ENCODE data around the gene TRDMT1.

The TRDMT1 gene

DNA sequence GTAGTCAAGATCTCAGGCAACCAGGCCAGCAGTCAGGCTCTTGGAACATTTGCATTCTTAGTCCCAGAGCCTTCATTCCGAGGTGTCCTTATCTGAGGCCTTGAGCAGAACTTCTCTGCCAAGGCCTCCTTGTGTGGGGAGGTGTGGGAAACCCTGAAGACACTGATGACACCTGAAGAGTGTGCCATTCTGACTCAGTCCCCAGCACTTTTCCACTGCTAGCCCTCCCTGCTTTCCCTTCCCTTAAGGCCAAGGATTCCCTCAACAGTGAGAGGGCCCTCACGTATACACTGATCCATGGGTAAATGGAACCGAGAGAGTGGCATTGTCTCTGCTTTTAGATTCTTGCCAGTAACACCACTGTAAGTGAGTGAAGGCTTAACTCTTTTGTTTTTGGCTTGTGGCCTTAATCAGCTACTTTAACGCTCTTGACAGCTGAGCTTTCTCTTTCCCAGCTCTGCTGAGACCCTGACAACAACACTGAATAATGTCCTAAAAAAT is 30.3 kb downstream of the TRDMT1 start:
- no peak for DNase-seq

DNA sequence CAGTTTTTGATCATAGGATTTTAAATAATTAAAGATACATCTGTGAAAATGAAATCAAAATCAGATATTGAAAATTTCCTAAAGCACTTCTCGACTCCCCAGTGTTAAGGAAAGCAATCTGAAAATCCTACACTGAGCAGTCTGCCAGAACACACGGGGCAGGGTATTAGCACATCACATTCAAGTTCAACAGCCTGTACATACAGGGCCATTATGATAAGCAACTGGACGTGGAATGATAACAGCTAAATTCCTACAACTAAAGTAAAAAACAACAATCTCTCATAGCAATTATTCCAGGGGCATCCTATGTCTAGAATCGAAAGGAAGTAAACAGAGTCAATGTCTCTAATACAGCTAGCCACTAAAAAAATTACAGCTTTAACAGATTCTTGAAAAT is 31.7 kb downstream of the TRDMT1 start:
- DNase-seq, result no peak

- DNase-seq, result no peak
These were observed 34.8 kb downstream of the TRDMT1 start for GRCh38 chr10:17166699-17167098.

DNA sequence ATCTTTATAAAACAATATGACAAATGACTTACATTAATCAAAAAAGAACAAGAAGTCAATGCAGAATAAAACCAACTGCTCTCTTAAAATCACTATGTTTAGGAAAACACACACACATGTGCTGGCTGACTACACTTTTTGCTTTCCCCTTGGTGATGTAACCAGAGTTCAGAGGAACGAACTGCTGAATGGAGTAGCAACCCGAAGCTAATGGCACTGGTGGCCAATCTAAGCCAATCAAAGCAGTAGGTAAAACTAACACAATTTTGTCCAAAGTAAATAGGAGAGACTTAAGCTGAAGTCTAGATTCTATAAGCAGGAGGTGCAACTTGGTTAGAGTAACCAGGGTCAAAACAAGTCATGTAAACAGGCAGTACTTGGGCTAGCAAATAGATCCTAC is 38.6 kb downstream of the TRDMT1 start:
- no peak for DNase-seq

GRCh38 chr10:17161775-17162174 is 39.7 kb downstream of the TRDMT1 start:
- no peak for DNase-seq

GRCh38 chr10:17157024-17157423 is 44.4 kb downstream of the TRDMT1 start:
- no peak for DNase-seq

- DNase-seq, result no peak
These were observed 45.6 kb downstream of the TRDMT1 start for GRCh38 chr10:17155826-17156225.

DNA sequence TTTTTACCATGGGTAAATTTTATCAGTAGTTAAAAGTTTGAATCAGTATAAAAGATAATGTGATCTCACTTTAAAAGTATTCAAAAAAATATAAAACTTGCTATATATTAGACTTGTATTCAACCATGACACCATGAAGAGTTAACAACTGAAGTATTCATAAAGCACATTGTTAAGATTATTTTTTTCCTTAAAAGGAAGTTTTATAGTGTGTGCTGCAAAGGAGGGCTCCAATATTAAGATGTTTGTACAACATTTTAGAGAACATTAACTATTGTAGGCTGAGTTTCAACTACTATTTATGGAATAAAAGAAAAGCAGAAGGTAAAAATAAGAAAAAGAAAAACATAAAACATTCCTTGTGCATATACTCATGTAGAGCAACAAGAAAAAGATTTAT is 47.4 kb downstream of the TRDMT1 start:
- DNase-seq, result no peak

DNA sequence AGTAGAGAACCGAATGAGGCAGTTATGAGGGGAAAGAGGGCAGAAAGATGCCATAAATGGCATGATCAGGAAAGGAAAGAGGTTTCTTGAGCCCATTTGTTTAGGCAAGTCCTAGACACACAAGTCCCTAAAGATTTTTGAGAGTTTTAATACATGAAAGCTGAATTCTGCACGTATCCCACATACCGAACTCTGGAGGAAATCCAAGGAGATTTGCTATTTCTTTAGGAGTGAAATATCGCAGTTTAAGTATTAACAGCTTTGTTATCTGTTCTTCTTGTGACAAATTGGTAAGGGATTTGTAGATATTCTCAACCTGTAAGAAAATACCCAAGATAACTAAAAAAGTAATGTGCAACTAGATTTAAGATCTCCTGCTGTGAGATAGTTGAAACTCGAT is 48.2 kb downstream of the TRDMT1 start:
- DNase-seq, result no peak

DNA sequence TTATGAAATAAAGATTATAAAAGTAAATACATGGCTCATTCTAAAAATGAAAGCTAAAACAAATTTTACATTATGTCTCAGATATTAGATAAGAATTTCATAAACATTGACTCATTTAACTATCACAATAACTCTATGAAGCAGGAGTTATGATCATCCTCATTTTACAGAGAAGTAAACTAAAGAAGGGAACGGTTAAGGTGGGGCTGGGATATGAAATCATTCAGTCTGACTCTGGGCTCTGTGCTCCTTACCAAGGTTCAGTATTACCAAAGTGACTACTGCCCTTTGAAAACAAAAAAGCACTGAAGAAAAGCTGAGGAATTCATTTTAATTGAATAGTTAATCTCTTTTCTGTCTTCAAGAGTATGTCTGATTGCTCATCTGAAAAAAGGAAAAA is 49.8 kb downstream of the TRDMT1 start:
- DNase-seq, result no peak

- DNase-seq, result no peak
These were observed 53.5 kb downstream of the TRDMT1 start for GRCh38 chr10:17147884-17148489.

- no peak for DNase-seq
These were observed 54.6 kb downstream of the TRDMT1 start for GRCh38 chr10:17146892-17147291.

- DNase-seq, result no peak
These were observed 56.2 kb downstream of the TRDMT1 start for GRCh38 chr10:17145239-17145638.

DNA sequence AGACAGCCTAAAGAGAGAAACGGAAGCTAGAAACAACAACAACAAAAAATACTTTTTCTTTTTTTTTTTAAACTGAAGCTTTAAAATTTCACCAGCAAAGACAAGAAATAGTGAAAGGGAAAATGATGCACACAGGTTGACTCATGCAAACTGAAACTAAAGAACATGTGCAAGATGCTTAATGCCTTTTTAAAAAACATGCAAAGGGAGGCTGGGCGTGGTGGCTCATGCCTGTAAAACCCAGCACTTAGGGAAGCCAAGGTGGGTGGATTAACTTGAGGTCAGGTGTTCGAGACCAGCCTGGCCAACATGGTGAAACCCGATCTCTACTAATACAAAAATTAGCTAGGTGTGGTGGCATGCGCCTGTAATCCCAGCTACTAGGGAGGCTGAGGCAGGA is 56.7 kb downstream of the TRDMT1 start:
- no peak for DNase-seq

DNA sequence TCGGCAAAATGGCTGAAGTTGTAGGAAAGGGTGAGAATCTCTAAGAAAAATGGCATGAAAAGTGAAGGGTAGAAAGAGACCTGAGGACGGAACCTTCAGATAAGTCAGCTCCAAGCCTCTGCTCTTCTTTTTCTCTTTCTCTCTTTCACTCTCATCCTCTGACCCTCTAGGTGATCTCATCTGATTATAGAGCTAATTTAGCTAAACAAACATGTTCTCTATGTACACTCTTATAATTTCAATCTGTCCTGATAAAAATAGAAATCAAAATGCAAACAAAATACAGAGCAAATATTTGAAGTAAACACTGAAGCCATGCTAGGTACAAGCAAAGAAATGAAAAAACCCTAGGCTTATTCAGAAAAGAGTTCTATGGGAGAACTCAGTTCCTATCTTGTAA is 57.4 kb downstream of the TRDMT1 start:
- no peak for DNase-seq

GRCh38 chr10:17143055-17143690 is 58.3 kb downstream of the TRDMT1 start:
- no peak for DNase-seq

DNA sequence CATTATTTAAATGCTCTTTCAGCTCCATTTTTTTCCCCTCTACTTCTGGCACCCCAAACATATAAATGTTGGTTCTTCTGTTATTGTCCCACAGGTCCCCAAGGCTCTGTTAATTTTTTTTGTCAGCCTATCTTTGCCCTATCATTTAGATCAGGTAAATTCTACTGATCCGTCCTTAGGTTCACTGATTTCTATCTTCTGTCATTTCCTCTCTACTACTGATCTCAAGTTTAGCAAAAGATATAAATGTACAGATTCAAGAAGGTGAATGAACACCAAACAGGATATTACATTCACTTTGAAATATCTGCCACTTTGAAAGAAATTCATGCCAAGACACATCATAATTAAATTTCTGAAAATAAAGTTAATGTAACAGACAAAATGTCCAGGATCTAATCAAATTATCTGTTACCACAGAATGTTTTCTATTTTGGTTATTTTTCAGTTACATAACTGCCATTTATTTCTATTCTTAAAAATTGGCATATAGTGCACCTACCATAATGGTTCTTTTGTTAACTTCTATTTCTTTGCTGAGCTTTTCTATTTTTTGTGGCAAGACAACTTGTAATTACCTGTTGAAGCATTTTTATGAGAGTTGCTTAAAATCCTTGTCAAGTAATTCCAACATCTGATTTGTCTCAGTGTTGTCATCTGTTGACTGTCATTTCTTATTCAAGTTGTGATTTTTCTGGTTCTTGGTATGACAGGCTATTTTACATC is 59.8 kb downstream of the TRDMT1 start:
- no peak for DNase-seq

DNA sequence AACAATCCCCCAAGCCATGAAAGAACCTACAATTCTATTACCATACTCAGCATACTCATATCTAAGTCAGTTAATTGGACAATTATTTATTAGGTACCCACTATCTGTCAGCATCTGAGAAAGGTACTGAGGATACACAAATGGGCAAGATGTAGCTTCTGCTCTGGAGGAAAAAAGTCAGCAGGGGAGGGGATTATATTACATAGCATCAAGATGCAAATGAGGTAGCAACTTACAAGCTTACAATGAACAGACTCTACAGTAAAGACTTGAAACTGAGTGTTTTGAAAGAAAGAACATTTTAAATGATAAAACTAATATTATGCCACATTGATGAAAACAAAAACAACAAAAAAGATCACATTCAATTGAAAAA is 61.1 kb downstream of the TRDMT1 start:
- DNase-seq, result no peak

DNA sequence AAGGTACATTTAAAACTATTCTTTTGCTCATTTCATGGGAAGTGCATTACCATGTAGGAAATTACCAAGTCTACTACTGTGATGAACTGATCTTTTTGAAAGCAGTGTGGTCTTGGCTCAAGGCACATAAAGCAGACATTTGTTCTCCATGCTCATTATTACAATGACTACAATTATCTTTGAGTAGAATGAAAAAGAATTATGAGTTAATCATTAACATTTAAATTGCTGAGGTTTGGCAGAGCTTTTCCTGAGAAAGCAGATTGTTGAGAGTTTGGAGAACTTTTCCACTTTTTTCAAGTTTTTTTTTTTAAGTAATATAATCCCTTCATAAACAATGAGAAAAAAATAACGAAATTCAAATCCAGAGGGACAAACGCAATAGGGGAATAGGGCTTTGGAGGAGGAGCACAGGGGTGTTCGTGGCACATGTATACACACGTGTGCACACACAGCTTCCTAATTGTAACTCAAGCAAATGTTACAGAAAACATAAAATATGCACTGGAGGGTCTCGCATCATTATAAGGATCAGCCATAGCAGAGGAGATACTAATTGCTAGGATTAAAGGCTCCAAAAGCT is 62.9 kb downstream of the TRDMT1 start:
- DNase-seq, result no peak

DNA sequence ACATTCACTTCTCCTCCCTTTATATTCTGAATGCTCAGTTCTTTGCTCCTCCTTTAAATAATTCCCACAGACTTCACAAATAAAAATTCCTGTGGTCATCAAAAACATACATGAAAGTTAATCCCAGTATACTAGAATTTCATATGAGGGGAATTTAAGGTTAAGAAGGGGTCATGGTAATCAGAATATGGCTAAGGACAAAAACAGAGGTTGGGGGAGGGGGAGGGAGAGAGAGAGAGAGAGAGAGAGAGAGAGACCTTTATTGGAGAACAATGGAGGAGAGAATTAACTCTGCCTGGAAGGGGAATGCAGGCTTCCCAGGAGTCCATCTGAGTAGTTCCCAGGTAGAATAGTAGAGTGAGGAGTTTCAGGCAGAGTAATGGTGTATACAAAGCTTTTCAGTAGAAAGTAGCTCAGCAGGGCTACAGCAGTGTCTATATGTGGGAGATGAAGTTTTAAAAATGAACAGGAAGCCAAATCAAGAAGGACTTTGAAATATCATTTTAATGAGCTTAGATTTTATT is 66.7 kb downstream of the TRDMT1 start:
- DNase-seq, result no peak

GRCh38 chr10:17134282-17134681 is 67.2 kb downstream of the TRDMT1 start:
- no peak for DNase-seq

- no peak for DNase-seq
These were observed 71.7 kb downstream of the TRDMT1 start, which contains the start of gene CUBN for GRCh38 chr10:17129741-17130140. Gene CUBN (minus strand): TSS chr10:17129811. CDS start chr10:17129765, 46 bp downstream.

- no peak for DNase-seq
These were observed 73.2 kb downstream of the TRDMT1 start for GRCh38 chr10:17128261-17128660.
